ENCODE data around the gene RFPL1. TPM values are rescaled to one million over a fixed set of nuclear protein-coding genes. Genes with fewer than 3 reads are reported as not detected.

Gene RFPL1
- total RNA-seq, 1 experiment from 2014 or later: not detected

GRCh38 chr22:29427176-29427760 is 11.1 kb upstream of the RFPL1 start:
- ChIA-PET CTCF (interaction anchor here (0.6 kb wide), 1 partner anchor 273 kb away, joined by 3 read pairs; no protein-coding TSS in a partner anchor), POLR2A (ENCODE audit: unreplicated experiment) (interaction anchor here (0.6 kb wide), 1 partner anchor 168 kb away, joined by 3 read pairs; no protein-coding TSS in a partner anchor)
- no peaks in the 10 kb centered on the region for H3K27me3 ChIP-seq (ENCODE audit: insufficient read depth, low read depth)
- TF ChIP-seq EZH2 (IDR thresholded peaks at IDR 0.05; ENCODE audit: low read depth) (no peak), CTCF (conservative IDR thresholded peaks at IDR 0.05) (no peak)
- no peaks in the 10 kb centered on the region for H3K4me1 ChIP-seq (replicated peaks; ENCODE audit: insufficient read depth)
- no peak overlapping the region for H3K4me3 ChIP-seq
- H3K9me2 ChIP-seq (ENCODE audit: insufficient read depth): no peaks in the 10 kb centered on the region
- BruUV-seq (replicated peaks): no TSS peak
- no peak overlapping the region for H3K4me2 ChIP-seq
- H4K20me1 ChIP-seq (ENCODE audit: insufficient read depth): no peaks in the 10 kb centered on the region
- H3F3A ChIP-seq (ENCODE audit: insufficient read depth, low read depth): no peaks in the 10 kb centered on the region
- H3K79me2 ChIP-seq (ENCODE audit: low read depth): no peaks in the 10 kb centered on the region
- H3K36me3 ChIP-seq (ENCODE audit: low read depth): no peaks in the 10 kb centered on the region
- DNase-seq: no peak
- intact Hi-C loops (cut with micrococcal nuclease; ENCODE audit: unreplicated experiment): no loop called here
- H3K9me3 ChIP-seq (ENCODE audit: insufficient read depth, low read depth): no peaks in the 10 kb centered on the region
- H2AFZ ChIP-seq: no peak overlapping the region
- H3K27ac ChIP-seq: no peak overlapping the region

GRCh38 chr22:29431986-29432385 is 6.4 kb upstream of the RFPL1 start:
- BruUV-seq (replicated peaks): no TSS peak
- no peaks in the 10 kb centered on the region for H3K9me3 ChIP-seq (ENCODE audit: insufficient read depth, low read depth)
- POLR2A ChIA-PET (ENCODE audit: unreplicated experiment): no interaction called here

GRCh38 chr22:29433856-29434255 is 4.5 kb upstream of the RFPL1 start:
- H3K27ac ChIP-seq: no peak overlapping the region
- intact Hi-C loops (cut with micrococcal nuclease; ENCODE audit: unreplicated experiment): no loop called here
- ChIA-PET CTCF (no interaction called here), POLR2A (ENCODE audit: unreplicated experiment) (interaction anchor here (0.5 to 0.6 kb wide), 2 partner anchors 217 to 649 kb away, joined by 3 to 4 read pairs; no protein-coding TSS in a partner anchor)
- DNase-seq: no peak
- no peaks in the 10 kb centered on the region for H3K36me3 ChIP-seq (ENCODE audit: low read depth)
- BruUV-seq (replicated peaks): no TSS peak
- H3K4me1 ChIP-seq (replicated peaks; ENCODE audit: insufficient read depth): no peaks in the 10 kb centered on the region
- H3K79me2 ChIP-seq (ENCODE audit: low read depth): no peaks in the 10 kb centered on the region
- H2AFZ ChIP-seq: no peak overlapping the region
- no peaks in the 10 kb centered on the region for H3K9me2 ChIP-seq (ENCODE audit: insufficient read depth)
- H4K20me1 ChIP-seq (ENCODE audit: insufficient read depth): no peaks in the 10 kb centered on the region
- H3K4me3 ChIP-seq: no peak overlapping the region
- no peaks in the 10 kb centered on the region for H3F3A ChIP-seq (ENCODE audit: insufficient read depth, low read depth)
- H3K4me2 ChIP-seq: no peak overlapping the region
- H3K9me3 ChIP-seq (ENCODE audit: insufficient read depth, low read depth): no peaks in the 10 kb centered on the region
- no peaks in the 10 kb centered on the region for H3K27me3 ChIP-seq (ENCODE audit: insufficient read depth, low read depth)
- no peak for TF ChIP-seq CTCF (conservative IDR thresholded peaks at IDR 0.05)
- no peak for TF ChIP-seq EZH2 (IDR thresholded peaks at IDR 0.05; ENCODE audit: low read depth)

More at GRCh38 chr22:29431986-29432385, 6.4 kb upstream of the RFPL1 start:
- no peak overlapping the region for H3K27ac ChIP-seq
- H3K4me1 ChIP-seq (replicated peaks; ENCODE audit: insufficient read depth): no peaks in the 10 kb centered on the region
- no peaks in the 10 kb centered on the region for H3K9me2 ChIP-seq (ENCODE audit: insufficient read depth)
- H3K79me2 ChIP-seq (ENCODE audit: low read depth): no peaks in the 10 kb centered on the region
- CTCF ChIA-PET: no interaction called here
- no peak for DNase-seq
- no peak for TF ChIP-seq EZH2 (IDR thresholded peaks at IDR 0.05; ENCODE audit: low read depth)
- no peak for TF ChIP-seq CTCF (conservative IDR thresholded peaks at IDR 0.05)
- no peak overlapping the region for H3K4me3 ChIP-seq
- intact Hi-C loops (cut with micrococcal nuclease; ENCODE audit: unreplicated experiment): no loop called here
- H3K36me3 ChIP-seq (ENCODE audit: low read depth): no peaks in the 10 kb centered on the region
- no peaks in the 10 kb centered on the region for H3F3A ChIP-seq (ENCODE audit: insufficient read depth, low read depth)
- H4K20me1 ChIP-seq (ENCODE audit: insufficient read depth): no peaks in the 10 kb centered on the region
- no peaks in the 10 kb centered on the region for H3K27me3 ChIP-seq (ENCODE audit: insufficient read depth, low read depth)
- H2AFZ ChIP-seq: no peak overlapping the region
- no peak overlapping the region for H3K4me2 ChIP-seq

All from PC-9 (cell line).